Caco-2 (cell line): ENCODE data around the gene BRCC3. TPM values are rescaled to one million over a fixed set of nuclear protein-coding genes. Genes with fewer than 3 reads are reported as not detected.
A peak's percentile ranks its signal among the peaks of the same experiment; 100 is the strongest.
"Not testable (repeated sequence)": the region's sequence is repeated elsewhere in the genome, so short reads cannot be mapped to it uniquely, and the experiment has no call there.

Source experiments
- BruUV-seq: library from RNA; stranded (reverse); fragments of 400-500 nt; replicated peaks from 2 replicates; lab custom pipeline; 2021; lab: Mats Ljungman, UMichigan
- CTCF ChIA-PET: fragments of 300-600 bp; sonication (Branson Sonifier 250); formaldehyde crosslinking; loops from one replicate; lab custom pipeline; 2022; ENCODE audit warnings: antibody characterized with exemption; lab: Charles Lee
- POLR2A ChIA-PET: fragments of 300-600 bp; sonication (Branson Sonifier 250); formaldehyde crosslinking; loops from one replicate; lab custom pipeline; 2022; ENCODE audit warnings: antibody characterized with exemption; lab: Charles Lee
- DNase-seq, 2 experiments: peaks; one replicate each; pipeline versions ENCODE4 v3.0.0 to v3.0.0-alpha.2; 2020 to 2022
- H3K27me3 ChIP-seq: replicated peaks from 2 replicates; pipeline ENCODE4 v1.6.0; 2011; ENCODE audit warnings: low read length; ENCODE audit not compliant: control insufficient read depth, insufficient read depth
- H3K36me3 ChIP-seq: 2 replicates; pipeline ENCODE4 v1.5.1; 2011; ENCODE audit warnings: low read length; ENCODE audit not compliant: control insufficient read depth, insufficient read depth
- H3K4me1 ChIP-seq: fragments of 250-450 bp; sonication (Bioruptor Pico); 2 replicates; pipeline ENCODE4 v1.5.1; 2020; ENCODE audit warnings: mild to moderate bottlenecking
- H3K4me3 ChIP-seq: 2 replicates; pipeline ENCODE4 v1.5.1; 2011; ENCODE audit warnings: low read depth, mild to moderate bottlenecking, control low read depth, low read length
- H3K9me3 ChIP-seq: fragments of 250-450 bp; sonication (Bioruptor Pico); 2 replicates; pipeline ENCODE4 v1.5.1; 2020; ENCODE audit warnings: mild to moderate bottlenecking, moderate library complexity
- H3K27ac Mint-ChIP-seq: one replicate; pipeline ENCODE4 v1.8.0; 2022; ENCODE audit warnings: mixed read lengths; ENCODE audit not compliant: unreplicated experiment
- H3K27me3 Mint-ChIP-seq: one replicate; pipeline ENCODE4 v1.8.0; 2022; ENCODE audit warnings: mixed read lengths; ENCODE audit not compliant: insufficient read depth, unreplicated experiment
- H3K36me3 Mint-ChIP-seq: one replicate; pipeline ENCODE4 v1.8.0; 2022; ENCODE audit warnings: mild to moderate bottlenecking, mixed read lengths; ENCODE audit not compliant: insufficient read depth, unreplicated experiment
- H3K4me1 Mint-ChIP-seq: one replicate; pipeline ENCODE4 v1.8.0; 2022; ENCODE audit warnings: low read depth, mixed read lengths; ENCODE audit not compliant: unreplicated experiment
- H3K4me3 Mint-ChIP-seq: one replicate; pipeline ENCODE4 v1.8.0; 2022; ENCODE audit warnings: mild to moderate bottlenecking, moderate library complexity, mixed read lengths; ENCODE audit not compliant: unreplicated experiment
- H3K9me3 Mint-ChIP-seq: one replicate; pipeline ENCODE4 v1.8.0; 2022; ENCODE audit warnings: mixed read lengths; ENCODE audit not compliant: unreplicated experiment
- CTCF ChIP-seq, 2 experiments: fragments of 200-600 bp in 1 of 2; IDR thresholded peaks; 1 replicate in 1 of 2; 2 replicates in 1 of 2; pipeline versions ENCODE4 v1.5.1 to v1.8.0; 2011 to 2022; ENCODE audit warnings: antibody characterized with exemption in 1 of 2, control low read depth in 1 of 2, inconsistent platforms in 1 of 2, low read depth in 1 of 2, low read length in 1 of 2, mild to moderate bottlenecking in 1 of 2, moderate library complexity in 1 of 2; ENCODE audit not compliant: insufficient read depth in 1 of 2, severe bottlenecking in 1 of 2, unreplicated experiment in 1 of 2
- intact Hi-C: fragments of 100-400 bp; cut with micrococcal nuclease; formaldehyde crosslinking; loops from one replicate; pipeline ENCODE4 v1.10.0; 2022; ENCODE audit not compliant: unreplicated experiment
- total RNA-seq: library from RNA; stranded (reverse); gene quantifications from 2 replicates; pipeline ENCODE4 v1.2.3, GENCODE V29; 2022

The BRCC3 gene
- total RNA-seq, 1 experiment from 2014 or later = 30.4 TPM

- H3K4me3 Mint-ChIP-seq = no peak overlapping the region
- H3K4me1 Mint-ChIP-seq = no peaks in the 10 kb centered on the region
- BruUV-seq = no TSS peak
- DNase-seq = no peak
- no peak overlapping the region for H3K27ac Mint-ChIP-seq
- no peaks in the 10 kb centered on the region for H3K9me3 Mint-ChIP-seq
- Histone ChIP-seq H3K4me3 (no peak overlapping the region), H3K9me3 (no peaks in the 10 kb centered on the region), H3K27me3 (no peaks in the 10 kb centered on the region), H3K4me1 (no peaks in the 10 kb centered on the region), H3K36me3 (no peaks in the 10 kb centered on the region)
- POLR2A ChIA-PET = no interaction called here
- intact Hi-C loops = loop anchor here (10.0 kb wide), 1 partner anchor 230 kb away; no protein-coding TSS in a partner anchor
- no peak for TF ChIP-seq CTCF (IDR thresholded peaks at IDR 0.05; ENCODE audit: insufficient read depth in 1 of 2, low read depth in 1 of 2, low read length in 1 of 2, severe bottlenecking in 1 of 2, unreplicated experiment in 1 of 2)
- H3K36me3 Mint-ChIP-seq = no peaks in the 10 kb centered on the region
- CTCF ChIA-PET = no interaction called here
- peaks cover 3% of the 10 kb centered on the region for H3K27me3 Mint-ChIP-seq
Measured at GRCh38 chrX:155144926-155145325, 73.6 kb downstream of the BRCC3 start.

GRCh38 chrX:155147612-155148011, 76.3 kb downstream of the BRCC3 start:
- H3K27ac Mint-ChIP-seq, H3K9me3 ChIP-seq, H3K36me3 Mint-ChIP-seq, BruUV-seq, POLR2A ChIA-PET, H3K9me3 Mint-ChIP-seq, H3K4me1 ChIP-seq, H3K36me3 ChIP-seq, H3K4me1 Mint-ChIP-seq, H3K4me3 ChIP-seq, H3K4me3 Mint-ChIP-seq, H3K27me3 Mint-ChIP-seq, H3K27me3 ChIP-seq, CTCF ChIA-PET, DNase-seq: not testable (repeated sequence)
- intact Hi-C loops = loop anchor here (2.0 to 10.0 kb wide), 2 partner anchors 167 to 233 kb away; no protein-coding TSS in a partner anchor

GRCh38 chrX:155148166-155148565, 76.9 kb downstream of the BRCC3 start:
- H3K4me1 ChIP-seq, H3K4me1 Mint-ChIP-seq, H3K27me3 Mint-ChIP-seq, H3K4me3 ChIP-seq, H3K9me3 Mint-ChIP-seq, H3K4me3 Mint-ChIP-seq, H3K36me3 Mint-ChIP-seq, H3K36me3 ChIP-seq, H3K9me3 ChIP-seq, DNase-seq, H3K27me3 ChIP-seq, POLR2A ChIA-PET, BruUV-seq, H3K27ac Mint-ChIP-seq: not testable (repeated sequence)
- intact Hi-C loops = loop anchor here (2.0 to 10.0 kb wide), 2 partner anchors 167 to 233 kb away; no protein-coding TSS in a partner anchor
- CTCF ChIA-PET = interaction anchor here (1.0 kb wide), 1 partner anchor 230 kb away, joined by 7 read pairs; no protein-coding TSS in a partner anchor

- ChIA-PET CTCF (interaction anchor here (1.0 kb wide), 1 partner anchor 231 kb away, joined by 7 read pairs; no protein-coding TSS in a partner anchor), POLR2A (no interaction called here)
- peak in 1 of 2 experiments; percentile 25 for DNase-seq
- Histone ChIP-seq H3K4me3 (no peak overlapping the region), H3K27me3 (no peaks in the 10 kb centered on the region), H3K36me3 (no peaks in the 10 kb centered on the region), H3K4me1 (no peaks in the 10 kb centered on the region), H3K9me3 (no peaks in the 10 kb centered on the region)
- H3K36me3 Mint-ChIP-seq = no peaks in the 10 kb centered on the region
- intact Hi-C loops = loop anchor here (2.0 to 10.0 kb wide), 2 partner anchors 168 to 234 kb away; no protein-coding TSS in a partner anchor
- no peak overlapping the region for H3K27ac Mint-ChIP-seq
- BruUV-seq = no TSS peak
- no peaks in the 10 kb centered on the region for H3K4me1 Mint-ChIP-seq
- H3K4me3 Mint-ChIP-seq = no peak overlapping the region
- no peaks in the 10 kb centered on the region for H3K9me3 Mint-ChIP-seq
- TF ChIP-seq CTCF (IDR thresholded peaks at IDR 0.05; ENCODE audit: insufficient read depth in 1 of 2, low read depth in 1 of 2, low read length in 1 of 2, severe bottlenecking in 1 of 2, unreplicated experiment in 1 of 2) = peak in 1 of 2 experiments; percentile 28
- H3K27me3 Mint-ChIP-seq = no peaks in the 10 kb centered on the region
Measured at GRCh38 chrX:155148724-155149537, 77.6 kb downstream of the BRCC3 start.
